Measurements from ENCODE around the gene PNISR.
"Not testable (repeated sequence)": the region's sequence is repeated elsewhere in the genome, so short reads cannot be mapped to it uniquely, and the experiment has no call there.

The PNISR gene

DNA sequence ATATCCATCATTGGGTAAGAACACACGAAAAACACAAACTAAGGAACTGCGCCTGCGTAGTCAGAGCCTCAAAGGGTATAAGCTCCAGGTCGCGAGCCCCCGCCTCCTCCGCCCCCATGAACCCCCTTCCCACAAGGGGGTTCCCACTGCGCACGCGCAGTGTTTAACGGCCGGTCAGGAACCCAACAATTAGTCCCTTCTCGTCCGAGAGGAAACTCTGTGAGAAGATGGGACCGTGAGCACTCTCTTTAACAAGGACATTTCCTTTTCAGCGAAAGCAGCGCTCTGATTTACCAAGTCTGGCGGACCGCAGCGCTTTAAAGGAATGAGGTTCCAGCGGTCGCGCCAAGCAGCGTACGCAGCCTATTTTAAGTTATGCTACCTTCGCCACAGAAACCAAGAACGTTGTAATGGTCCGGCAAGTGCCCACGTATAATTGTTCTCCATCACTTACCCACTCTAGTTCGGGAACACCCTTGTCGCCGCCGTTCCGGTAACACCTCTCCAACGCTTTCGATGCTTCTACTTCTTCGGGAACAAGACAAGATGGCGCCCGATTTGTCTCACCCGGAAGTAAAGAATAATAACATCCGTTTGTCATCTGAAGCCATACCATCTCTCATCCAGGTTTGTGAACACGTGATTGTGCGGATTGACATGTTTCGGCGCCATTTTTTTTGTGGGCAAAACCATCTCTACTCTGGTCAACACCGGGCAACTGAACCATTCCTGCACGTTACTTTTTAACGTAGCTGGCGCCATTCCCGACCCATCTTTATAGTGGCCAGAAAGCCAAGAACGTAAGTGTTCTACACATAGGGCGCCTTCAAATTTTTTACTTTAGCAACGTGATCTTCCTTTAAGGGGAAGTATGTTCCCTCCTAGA lies at the start of gene PNISR:
TSS of gene PNISR (minus strand) at position 548 of the 886 bp plus-strand sequence. CDS start 10,649 bp downstream, outside the sequence.
- DNase-seq, result peak; percentile 98

DNA sequence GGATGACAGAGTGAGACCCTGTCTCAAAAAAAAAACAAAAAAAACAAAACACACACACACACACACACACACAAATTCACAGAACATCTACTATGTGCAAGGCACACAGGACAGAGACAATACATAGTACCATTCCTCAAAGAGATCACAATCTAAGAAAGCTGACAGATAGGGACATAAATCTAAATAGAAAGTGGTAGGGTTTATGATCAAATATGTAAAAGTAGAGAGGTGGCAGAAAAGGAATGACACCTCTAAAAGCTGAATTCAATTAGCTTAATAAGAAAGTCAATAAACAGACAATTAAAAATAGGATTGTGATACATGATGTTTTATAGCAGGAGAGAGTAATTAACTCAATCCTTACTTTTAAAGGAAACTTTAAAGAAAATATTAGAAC lies 48.6 kb upstream of the PNISR start:
- DNase-seq, result no peak

DNA sequence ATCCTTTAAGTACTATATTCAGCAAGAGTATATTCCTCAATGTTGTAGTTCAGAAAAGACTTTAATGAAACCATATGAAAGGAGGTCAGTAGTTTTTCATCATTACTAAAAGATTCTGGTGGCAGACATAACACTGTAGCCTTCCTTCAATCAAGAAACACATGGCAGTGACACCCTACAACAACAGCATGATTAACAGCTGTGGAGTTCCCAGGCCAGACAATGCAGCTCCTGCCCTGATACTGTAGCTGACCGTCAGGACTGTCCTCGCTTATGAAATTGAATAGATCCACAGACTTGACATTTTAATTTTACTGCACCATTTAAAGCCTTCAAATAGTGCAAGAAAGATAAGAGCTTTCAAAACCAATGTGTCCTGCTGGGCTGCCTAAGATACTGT lies 46.5 kb upstream of the PNISR start:
- DNase-seq, result no peak

DNA sequence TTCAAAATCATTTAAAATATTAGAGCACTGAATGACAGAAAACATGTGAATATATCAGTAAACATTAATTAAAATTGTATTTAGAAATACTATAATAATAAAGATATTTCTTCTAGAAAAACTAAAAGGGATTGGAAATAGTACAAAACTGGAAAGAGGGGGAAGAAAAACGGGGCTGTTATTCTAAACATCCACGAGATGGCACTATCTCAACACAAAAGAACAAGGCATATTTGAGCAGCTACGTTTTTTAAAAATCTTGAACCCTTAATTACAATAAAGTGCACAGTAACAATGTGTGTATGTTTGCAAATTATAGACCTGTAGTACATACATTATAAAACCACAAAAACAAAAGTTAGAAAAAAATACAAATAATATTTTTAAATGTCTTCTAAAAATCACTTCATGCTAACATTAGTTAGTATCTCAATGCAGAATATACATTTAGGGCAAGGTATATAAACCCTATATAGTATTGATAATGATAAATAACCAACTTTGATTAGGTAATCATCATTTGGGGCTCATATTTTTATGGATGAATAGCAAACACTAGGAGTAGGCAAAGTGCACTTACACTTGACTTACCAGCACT lies 42.5 kb upstream of the PNISR start:
- no peak for DNase-seq

DNA sequence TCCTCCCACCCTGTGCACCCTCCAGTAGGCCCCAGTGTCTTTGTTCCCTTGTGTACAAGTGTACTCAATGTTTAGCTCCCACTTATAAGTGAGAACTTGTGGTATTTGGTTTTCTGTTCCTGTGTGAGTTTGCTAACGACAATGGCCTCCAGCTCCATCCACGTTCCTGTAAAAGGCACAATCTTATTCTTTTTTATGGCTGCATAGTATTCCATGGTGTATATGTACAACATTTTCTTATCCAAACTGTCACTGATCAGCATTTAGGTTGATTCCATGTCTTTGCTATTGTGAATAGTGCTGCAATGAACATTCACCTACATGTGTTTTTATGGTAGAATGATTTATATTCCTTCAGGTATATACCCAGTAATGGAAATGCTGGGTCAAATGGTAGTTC lies 34.0 kb upstream of the PNISR start:
- not testable (repeated sequence) for DNase-seq

GRCh38 chr6:99458319-99458718 lies 33.2 kb upstream of the PNISR start:
- DNase-seq, result no peak

DNA sequence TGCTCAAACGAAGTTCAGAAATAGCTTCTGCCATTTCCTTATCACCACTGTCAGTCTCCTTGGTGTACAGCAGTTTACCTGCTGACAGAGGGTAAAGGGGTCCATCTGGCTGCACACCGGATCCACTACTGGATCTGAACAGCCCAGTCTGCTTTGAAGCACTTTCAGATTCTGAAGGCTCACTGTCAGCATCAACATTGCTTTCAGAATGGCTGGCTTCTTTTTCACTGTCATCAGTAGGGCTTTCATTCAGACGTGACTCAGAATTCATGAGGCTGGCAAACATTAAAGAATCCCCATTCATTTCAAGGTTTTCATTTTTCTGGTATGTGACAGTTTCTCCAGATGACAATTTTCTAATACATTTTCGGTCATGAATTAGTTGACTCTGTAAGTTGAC lies 21.0 kb upstream of the PNISR start:
- no peak for DNase-seq

DNA sequence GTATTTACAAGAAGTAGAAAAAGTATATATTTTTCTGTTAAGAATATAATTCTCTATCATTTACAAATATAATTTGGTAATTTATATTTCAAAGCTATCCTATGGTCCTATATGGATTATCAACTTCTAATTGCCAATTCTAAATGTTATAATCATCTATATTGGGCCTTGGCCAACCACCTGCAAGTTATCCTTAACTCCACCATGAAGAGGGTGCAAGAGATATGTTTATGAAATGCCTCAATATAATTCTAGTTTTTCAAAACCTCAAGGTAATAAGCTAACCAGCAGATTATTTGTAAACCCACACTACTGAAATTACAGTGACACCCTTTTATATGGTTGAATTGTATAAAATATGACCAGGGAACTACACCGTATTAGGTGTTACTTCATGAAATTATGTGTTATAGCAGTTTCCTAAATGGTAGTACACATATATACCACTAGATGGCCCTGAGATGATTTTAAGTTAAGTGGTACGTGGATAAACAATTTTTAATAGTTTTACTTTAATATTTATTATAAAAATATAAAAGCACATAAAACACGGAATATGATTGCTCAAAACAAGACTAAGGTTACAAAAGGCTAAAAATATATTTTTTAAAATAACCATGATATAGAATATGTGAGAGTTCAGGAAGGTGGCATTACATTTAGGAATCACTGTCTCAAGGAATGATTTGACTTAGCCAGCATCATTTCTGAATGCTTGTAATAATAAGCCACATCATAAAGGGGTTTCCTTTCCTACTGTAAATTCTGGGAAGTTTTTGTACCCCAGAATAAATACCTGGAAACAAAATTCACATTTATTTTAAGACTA lies 9.8 kb upstream of the PNISR start:
- peak; percentile 12 for DNase-seq

- DNase-seq, result no peak
Measured at GRCh38 chr6:99432877-99433276, 7.8 kb upstream of the PNISR start.

DNA sequence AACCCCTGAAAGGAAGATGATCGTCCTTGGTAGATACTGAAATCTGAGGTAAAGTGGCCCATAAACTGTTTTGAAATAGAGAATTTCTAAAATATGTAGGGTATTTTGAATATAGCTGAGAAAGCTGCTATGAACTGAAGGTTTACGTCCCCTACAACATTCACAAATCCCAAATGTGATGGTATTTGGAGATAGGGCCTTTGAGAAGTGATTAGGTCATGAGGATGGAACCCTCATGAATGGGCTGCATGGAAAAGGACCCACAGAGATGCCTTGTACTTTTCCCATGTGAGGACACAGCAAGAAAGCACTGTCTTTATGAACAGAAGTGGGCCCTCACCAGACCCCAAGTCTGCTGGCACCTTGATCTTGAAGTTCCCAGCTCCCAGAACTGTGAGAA lies 6.8 kb upstream of the PNISR start:
- DNase-seq, result no peak

GRCh38 chr6:99427988-99428387 lies 2.9 kb upstream of the PNISR start:
- no peak for DNase-seq

DNA sequence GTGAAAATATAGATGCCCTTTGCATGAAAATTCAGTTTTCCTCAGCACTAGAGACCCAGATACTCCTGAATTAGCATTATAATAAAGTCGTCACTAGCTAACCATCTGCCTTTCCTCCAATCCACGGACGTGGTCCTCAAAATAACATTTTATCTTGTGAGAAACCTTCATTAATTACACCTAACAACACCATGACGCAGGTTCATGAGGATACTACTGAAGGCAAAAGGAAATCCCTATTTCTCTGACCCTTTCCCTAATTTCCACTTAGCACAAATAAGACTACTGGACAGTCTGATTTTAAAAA lies 1.3 kb upstream of the PNISR start:
- DNase-seq, result no peak

- peak; percentile 83 for DNase-seq
Measured at GRCh38 chr6:99425647-99426450, 741 bp upstream of the PNISR start.

DNA sequence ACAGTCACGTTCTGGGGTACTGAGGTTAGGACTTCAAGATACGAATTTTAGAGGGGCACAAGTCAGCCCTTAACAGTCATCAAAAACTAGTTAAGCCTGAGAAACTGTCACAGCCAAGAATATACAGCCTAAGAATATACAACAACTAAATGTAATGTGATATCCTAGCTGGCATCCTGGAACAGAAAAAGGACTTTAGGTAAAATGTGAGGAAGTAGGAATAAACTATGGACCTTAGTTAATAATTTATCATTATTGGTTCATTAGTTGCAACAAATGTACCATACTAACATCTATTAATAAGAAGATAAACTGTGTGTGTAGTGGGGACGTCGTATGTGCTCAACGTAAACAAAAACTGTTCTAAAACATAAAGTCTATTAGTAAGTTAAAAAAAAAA lies 1.1 kb downstream of the PNISR start:
- DNase-seq, result no peak

- no peak for DNase-seq
Measured at GRCh38 chr6:99422912-99423311, 2.2 kb downstream of the PNISR start.

GRCh38 chr6:99416892-99417767 lies 8.0 kb downstream of the PNISR start:
- no peak for DNase-seq

DNA sequence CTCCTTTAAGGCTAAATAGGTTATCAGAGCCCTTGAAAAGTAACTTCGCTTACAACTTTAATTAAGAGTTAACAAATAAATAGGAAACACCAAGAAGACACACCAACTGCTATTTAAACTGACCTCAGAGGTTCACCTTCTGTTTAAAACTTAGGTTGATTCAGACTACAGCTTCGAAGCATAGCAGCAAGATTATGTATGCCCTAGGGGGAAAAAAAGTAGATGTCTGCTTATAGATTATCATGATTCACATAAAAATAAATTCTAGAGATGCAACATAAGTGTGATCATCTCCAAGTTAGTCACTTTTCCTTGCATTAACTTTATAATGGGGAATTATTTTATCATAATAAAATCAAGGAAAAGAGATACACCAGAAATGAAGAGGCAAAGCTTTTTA lies 8.9 kb downstream of the PNISR start:
- no peak for DNase-seq

- DNase-seq, result no peak
Measured at GRCh38 chr6:99415446-99415845, 9.7 kb downstream of the PNISR start.

DNA sequence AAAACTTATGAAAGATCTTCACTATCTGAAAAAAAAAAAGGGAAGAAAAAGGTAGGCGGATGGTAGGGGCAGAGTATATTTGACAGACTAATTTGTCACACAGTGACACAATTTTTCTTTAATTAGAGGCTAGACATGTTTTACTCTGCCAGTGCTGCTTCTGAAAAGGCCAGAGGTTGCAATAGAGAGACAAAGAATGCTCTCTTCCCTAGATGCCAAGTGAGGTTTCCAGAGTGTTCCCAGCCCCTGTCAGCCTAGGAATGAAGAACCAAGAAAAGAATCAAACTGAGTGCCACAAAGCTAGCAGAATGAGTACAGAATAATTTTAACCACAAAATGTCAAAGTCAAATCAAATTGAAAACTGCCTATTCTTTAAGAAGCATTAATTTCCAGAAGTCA lies 13.0 kb downstream of the PNISR start:
- DNase-seq, result no peak

- DNase-seq, result no peak
Measured at GRCh38 chr6:99409672-99410071, 15.4 kb downstream of the PNISR start.

GRCh38 chr6:99407076-99407475 lies 18.0 kb downstream of the PNISR start:
- no peak for DNase-seq

GRCh38 chr6:99402448-99402847 lies 22.7 kb downstream of the PNISR start:
- DNase-seq, result no peak
